Keratinocyte (primary cell): Measurements from ENCODE around the gene NCKAP1. TPM values are rescaled to one million over a fixed set of nuclear protein-coding genes. Genes with fewer than 3 reads are reported as not detected.

Experiments
- DNase-seq: peaks from one replicate; pipeline ENCODE4 v3.0.0-alpha.2; 2011; ENCODE audit warnings: low read depth, missing footprints, low spot score
- FAIRE-seq: peaks from 2 replicates; lab custom pipeline; 2011; peaks lifted over from hg19 to GRCh38; lab: Jason Lieb, UNC
- H2AFZ ChIP-seq: 2 replicates; pipeline ENCODE4 v1.6.0; 2012; ENCODE audit warnings: low read length, control low read depth, inconsistent platforms; ENCODE audit not compliant: control insufficient read depth
- H3K27ac ChIP-seq: 2 replicates; pipeline ENCODE4 v1.5.1; 2011; ENCODE audit warnings: low read length; ENCODE audit not compliant: control insufficient read depth, insufficient read depth
- H3K27me3 ChIP-seq: 3 replicates; pipeline ENCODE4 v1.6.0; 2011; ENCODE audit warnings: low read length; ENCODE audit not compliant: control insufficient read depth, insufficient read depth; ENCODE audit errors: extremely low read depth
- H3K36me3 ChIP-seq, 2 experiments: 2 replicates in 1 of 2; 3 replicates in 1 of 2; pipeline ENCODE4 v1.5.1; 2011; ENCODE audit warnings: low read length in 2 of 2, mild to moderate bottlenecking in 1 of 2; ENCODE audit not compliant: control insufficient read depth in 2 of 2, insufficient read depth in 2 of 2; ENCODE audit errors: extremely low read depth in 1 of 2
- H3K4me1 ChIP-seq: 3 replicates; pipeline ENCODE4 v1.5.1; 2011; ENCODE audit warnings: low read length; ENCODE audit not compliant: control insufficient read depth, insufficient read depth; ENCODE audit errors: extremely low read depth
- H3K4me2 ChIP-seq: 3 replicates; pipeline ENCODE4 v1.6.0; 2011; ENCODE audit warnings: low read depth, low read length; ENCODE audit not compliant: control insufficient read depth, insufficient read depth; ENCODE audit errors: extremely low read depth
- H3K4me3 ChIP-seq, 3 experiments: fragments of 200-600 bp in 1 of 3; sonication (generic) in 1 of 3; 2 replicates in 2 of 3; 3 replicates in 1 of 3; pipeline ENCODE4 v1.5.1; 2011 to 2016; ENCODE audit warnings: low read length in 3 of 3, mild to moderate bottlenecking in 3 of 3, control low read depth in 2 of 3, inconsistent platforms in 1 of 3, low read depth in 1 of 3, mixed read lengths in 1 of 3, mixed run types in 1 of 3, moderate library complexity in 1 of 3; ENCODE audit not compliant: control insufficient read depth in 2 of 3, insufficient read depth in 2 of 3; ENCODE audit errors: extremely low read depth in 1 of 3
- H3K79me2 ChIP-seq: 2 replicates; pipeline ENCODE4 v1.6.0; 2012; ENCODE audit warnings: low read length; ENCODE audit not compliant: control insufficient read depth, insufficient read depth
- H3K9ac ChIP-seq: 3 replicates; pipeline ENCODE4 v1.6.0; 2011; ENCODE audit warnings: low read length; ENCODE audit not compliant: control insufficient read depth, insufficient read depth; ENCODE audit errors: extremely low read depth
- H3K9me1 ChIP-seq: 3 replicates; pipeline ENCODE4 v1.6.0; 2011; ENCODE audit warnings: low read length; ENCODE audit not compliant: control insufficient read depth, insufficient read depth; ENCODE audit errors: extremely low read depth
- H3K9me3 ChIP-seq: 2 replicates; pipeline ENCODE4 v1.5.1; 2012; ENCODE audit warnings: low read depth, low read length; ENCODE audit not compliant: control insufficient read depth
- H4K20me1 ChIP-seq: 3 replicates; pipeline ENCODE4 v1.6.0; 2011; ENCODE audit warnings: low read length; ENCODE audit not compliant: control insufficient read depth, insufficient read depth; ENCODE audit errors: extremely low read depth
- EZH2 ChIP-seq: IDR thresholded peaks from one replicate; pipeline ENCODE4 v1.6.1; 2012; ENCODE audit warnings: inconsistent platforms, mild to moderate bottlenecking, low read length, moderate library complexity
- dilution Hi-C: fragments of 300-500 bp; cut with MboI; formaldehyde crosslinking; loops from one replicate; pipeline ENCODE4 v1.7.0; 2020; ENCODE audit warnings: low sequenced_read_pairs; ENCODE audit not compliant: extremely low pct_ligation_motif_present
- polyA plus RNA-seq, 5 experiments: library from polyadenylated mRNA; depleted of rRNA in 3 of 5; stranded (reverse) in 3 of 5; stranded (forward) in 1 of 5; unstranded in 1 of 5; fragments of >200 nt; gene quantifications; 1 replicate in 1 of 5; 2 replicates in 3 of 5; 3 replicates in 1 of 5; pipeline versions ENCODE4 v1.2.1 to v1.2.3, GENCODE V29; 2011 to 2012; ENCODE audit warnings: missing spikeins in 2 of 5, low read depth in 1 of 5, low replicate concordance in 1 of 5
- TF ChIP-seq, protein P1 (sequence below), 3 experiments: IDR thresholded peaks in 1 of 3; conservative IDR thresholded peaks in 1 of 3; optimal IDR thresholded peaks in 1 of 3; 2 replicates in 2 of 3; 3 replicates in 1 of 3; pipeline versions ENCODE3 to v1.5.1; 2011; ENCODE audit warnings: low read length in 3 of 3, mild to moderate bottlenecking in 3 of 3, moderate library complexity in 2 of 3, control low read depth in 1 of 3, inconsistent platforms in 1 of 3; ENCODE audit not compliant: insufficient read depth in 2 of 3; ENCODE audit errors: extremely low read depth in 1 of 3

Gene NCKAP1
- polyA plus RNA-seq, 1 donor (not counting 4 experiments of a cell fraction or from before 2014, with no cell fraction given): 207 TPM

DNA sequence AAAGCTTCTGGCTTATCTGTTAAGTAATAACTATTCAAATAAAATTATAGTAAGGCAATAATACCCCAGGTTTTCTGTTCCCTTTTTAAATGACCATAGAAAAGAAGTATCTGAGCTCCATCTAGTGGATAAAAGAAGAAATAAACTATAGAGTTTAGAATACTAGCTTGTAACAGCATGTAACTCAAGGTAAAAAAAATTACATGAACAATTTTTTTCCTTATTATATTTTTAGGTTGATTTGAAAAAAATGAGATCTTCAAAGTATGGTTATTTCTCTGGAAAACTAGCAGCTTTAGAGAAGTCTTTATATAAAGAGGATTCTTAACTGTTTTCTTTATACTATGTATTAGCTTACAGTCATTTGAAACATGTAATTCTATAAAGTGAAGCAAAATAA lies 58.1 kb downstream of the NCKAP1 start:
- no peak overlapping the region for H3K27ac ChIP-seq
- H3K79me2 ChIP-seq: no peaks in the 10 kb centered on the region
- no peak overlapping the region for H2AFZ ChIP-seq
- H3K9me3 ChIP-seq: no peaks in the 10 kb centered on the region
- FAIRE-seq: no peak
- no peaks in the 10 kb centered on the region for H4K20me1 ChIP-seq
- no peaks in the 10 kb centered on the region for H3K27me3 ChIP-seq
- H3K4me3 ChIP-seq: no peak overlapping the region
- DNase-seq: peak; percentile 7
- no peak overlapping the region for H3K9ac ChIP-seq
- H3K4me2 ChIP-seq: no peak overlapping the region
- TF ChIP-seq, protein P1, sequence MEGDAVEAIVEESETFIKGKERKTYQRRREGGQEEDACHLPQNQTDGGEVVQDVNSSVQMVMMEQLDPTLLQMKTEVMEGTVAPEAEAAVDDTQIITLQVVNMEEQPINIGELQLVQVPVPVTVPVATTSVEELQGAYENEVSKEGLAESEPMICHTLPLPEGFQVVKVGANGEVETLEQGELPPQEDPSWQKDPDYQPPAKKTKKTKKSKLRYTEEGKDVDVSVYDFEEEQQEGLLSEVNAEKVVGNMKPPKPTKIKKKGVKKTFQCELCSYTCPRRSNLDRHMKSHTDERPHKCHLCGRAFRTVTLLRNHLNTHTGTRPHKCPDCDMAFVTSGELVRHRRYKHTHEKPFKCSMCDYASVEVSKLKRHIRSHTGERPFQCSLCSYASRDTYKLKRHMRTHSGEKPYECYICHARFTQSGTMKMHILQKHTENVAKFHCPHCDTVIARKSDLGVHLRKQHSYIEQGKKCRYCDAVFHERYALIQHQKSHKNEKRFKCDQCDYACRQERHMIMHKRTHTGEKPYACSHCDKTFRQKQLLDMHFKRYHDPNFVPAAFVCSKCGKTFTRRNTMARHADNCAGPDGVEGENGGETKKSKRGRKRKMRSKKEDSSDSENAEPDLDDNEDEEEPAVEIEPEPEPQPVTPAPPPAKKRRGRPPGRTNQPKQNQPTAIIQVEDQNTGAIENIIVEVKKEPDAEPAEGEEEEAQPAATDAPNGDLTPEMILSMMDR (optimal IDR thresholded peaks at IDR 0.05 in 1 of 3, IDR thresholded peaks at IDR 0.05 in 1 of 3, conservative IDR thresholded peaks at IDR 0.05 in 1 of 3; ENCODE audit: extremely low read depth in 1 of 3, insufficient read depth in 2 of 3, low read length in 3 of 3): peak in 1 of 3 experiments; percentile 5
- no peak for TF ChIP-seq EZH2
- H3K4me1 ChIP-seq: no peaks in the 10 kb centered on the region
- peaks cover 3 to 14% of the 10 kb centered on the region in 2 experiments for H3K36me3 ChIP-seq
- dilution Hi-C loops: no loop called here
- no peaks in the 10 kb centered on the region for H3K9me1 ChIP-seq

- FAIRE-seq (no peak), DNase-seq (no peak)
- H3K4me3 ChIP-seq: no peak overlapping the region
- H3K9me1 ChIP-seq: no peaks in the 10 kb centered on the region
- no peak overlapping the region for H2AFZ ChIP-seq
- H3K9me3 ChIP-seq: no peaks in the 10 kb centered on the region
- H3K27ac ChIP-seq: no peak overlapping the region
- no peaks in the 10 kb centered on the region for H3K4me1 ChIP-seq
- H4K20me1 ChIP-seq: no peaks in the 10 kb centered on the region
- TF ChIP-seq, protein P1 (optimal IDR thresholded peaks at IDR 0.05 in 1 of 3, IDR thresholded peaks at IDR 0.05 in 1 of 3, conservative IDR thresholded peaks at IDR 0.05 in 1 of 3; ENCODE audit: extremely low read depth in 1 of 3, insufficient read depth in 2 of 3, low read length in 3 of 3): no peak
- no peak for TF ChIP-seq EZH2
- dilution Hi-C loops: no loop called here
- H3K79me2 ChIP-seq: peaks cover 11% of the 10 kb centered on the region
- no peaks in the 10 kb centered on the region for H3K27me3 ChIP-seq
- H3K4me2 ChIP-seq: no peak overlapping the region
- peaks cover 3 to 18% of the 10 kb centered on the region in 2 experiments for H3K36me3 ChIP-seq
- no peak overlapping the region for H3K9ac ChIP-seq
Observed at GRCh38 chr2:182977463-182977862, 60.8 kb downstream of the NCKAP1 start.
